ENCODE measurements around the gene SEMA5B. TPM values are rescaled to one million over a fixed set of nuclear protein-coding genes. Genes with fewer than 3 reads are reported as not detected.

SEMA5B gene
- total RNA-seq, 4 donors from 2014 or later: 0.16 to 1.2 (median 0.70) TPM

DNA sequence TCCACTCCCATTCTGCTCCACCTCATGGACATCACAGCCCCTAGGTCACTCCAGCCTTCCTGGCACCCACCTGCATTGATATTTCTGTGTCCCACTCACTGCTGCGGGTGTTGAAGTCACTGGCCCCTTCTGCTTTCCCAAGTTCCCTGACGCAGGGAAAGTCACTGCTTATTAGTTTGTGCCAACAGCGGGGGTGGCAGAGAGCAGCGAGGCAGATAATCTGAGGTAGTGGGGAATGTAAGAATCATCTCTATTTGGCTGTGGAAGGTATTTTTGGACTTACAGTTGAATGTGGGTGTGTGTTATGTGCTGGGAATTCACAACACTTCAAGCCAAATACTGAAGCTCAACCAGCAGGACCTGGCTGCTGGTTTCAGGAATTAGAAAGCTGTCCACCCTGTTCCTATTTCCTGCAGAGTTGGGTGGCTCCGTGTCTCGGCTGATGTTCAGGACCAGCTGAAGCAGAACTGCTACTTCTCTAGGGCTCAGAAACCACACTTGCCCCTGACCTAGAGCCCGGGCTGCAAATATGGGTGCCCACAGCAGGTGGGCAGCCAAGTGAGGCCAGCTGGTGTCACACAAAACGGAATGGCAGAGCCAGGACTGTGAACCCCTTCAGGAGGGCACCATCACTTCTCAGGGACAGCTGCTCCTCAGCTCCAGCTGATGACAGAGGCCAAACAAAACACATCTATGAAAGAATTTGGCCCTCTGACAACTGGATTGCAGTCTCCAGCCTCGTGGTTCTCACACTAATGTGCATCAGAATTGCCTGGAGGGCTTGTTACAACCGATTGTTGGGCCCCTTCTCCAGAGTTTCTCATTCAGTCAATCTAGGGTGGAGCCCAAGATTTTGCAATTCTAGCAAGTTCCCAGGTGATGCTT lies 57.7 kb downstream of the SEMA5B start:
- no peak for DNase-seq (ENCODE audit: low spot score)
- TF ChIP-seq, protein P1, sequence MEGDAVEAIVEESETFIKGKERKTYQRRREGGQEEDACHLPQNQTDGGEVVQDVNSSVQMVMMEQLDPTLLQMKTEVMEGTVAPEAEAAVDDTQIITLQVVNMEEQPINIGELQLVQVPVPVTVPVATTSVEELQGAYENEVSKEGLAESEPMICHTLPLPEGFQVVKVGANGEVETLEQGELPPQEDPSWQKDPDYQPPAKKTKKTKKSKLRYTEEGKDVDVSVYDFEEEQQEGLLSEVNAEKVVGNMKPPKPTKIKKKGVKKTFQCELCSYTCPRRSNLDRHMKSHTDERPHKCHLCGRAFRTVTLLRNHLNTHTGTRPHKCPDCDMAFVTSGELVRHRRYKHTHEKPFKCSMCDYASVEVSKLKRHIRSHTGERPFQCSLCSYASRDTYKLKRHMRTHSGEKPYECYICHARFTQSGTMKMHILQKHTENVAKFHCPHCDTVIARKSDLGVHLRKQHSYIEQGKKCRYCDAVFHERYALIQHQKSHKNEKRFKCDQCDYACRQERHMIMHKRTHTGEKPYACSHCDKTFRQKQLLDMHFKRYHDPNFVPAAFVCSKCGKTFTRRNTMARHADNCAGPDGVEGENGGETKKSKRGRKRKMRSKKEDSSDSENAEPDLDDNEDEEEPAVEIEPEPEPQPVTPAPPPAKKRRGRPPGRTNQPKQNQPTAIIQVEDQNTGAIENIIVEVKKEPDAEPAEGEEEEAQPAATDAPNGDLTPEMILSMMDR (IDR thresholded peaks at IDR 0.05): no peak
- ATAC-seq (ENCODE audit: low FRiP score): peak; percentile 75

DNA sequence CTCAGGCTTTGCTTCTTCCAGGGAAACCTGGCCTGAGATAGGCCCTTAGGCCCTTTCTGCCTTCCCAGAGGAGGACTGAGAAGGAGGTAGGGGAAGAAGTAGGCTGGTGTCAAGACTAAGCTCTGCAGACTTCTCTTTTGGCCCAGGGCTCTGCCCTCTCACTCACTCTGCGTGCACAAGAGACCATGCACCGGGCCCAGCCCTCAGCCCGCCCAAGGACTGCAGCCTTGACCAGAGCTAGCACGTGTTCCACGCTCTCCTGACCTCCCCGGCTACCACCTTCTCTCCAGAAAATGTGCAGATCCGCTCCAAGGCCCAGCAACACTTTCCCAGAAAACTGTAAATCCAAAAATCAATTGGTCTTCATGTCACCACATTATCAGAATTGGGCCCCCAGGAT lies 59.8 kb downstream of the SEMA5B start:
- TF ChIP-seq, protein P1 (IDR thresholded peaks at IDR 0.05): no peak
- DNase-seq (ENCODE audit: low spot score) (no peak), ATAC-seq (ENCODE audit: low FRiP score) (no peak)

DNA sequence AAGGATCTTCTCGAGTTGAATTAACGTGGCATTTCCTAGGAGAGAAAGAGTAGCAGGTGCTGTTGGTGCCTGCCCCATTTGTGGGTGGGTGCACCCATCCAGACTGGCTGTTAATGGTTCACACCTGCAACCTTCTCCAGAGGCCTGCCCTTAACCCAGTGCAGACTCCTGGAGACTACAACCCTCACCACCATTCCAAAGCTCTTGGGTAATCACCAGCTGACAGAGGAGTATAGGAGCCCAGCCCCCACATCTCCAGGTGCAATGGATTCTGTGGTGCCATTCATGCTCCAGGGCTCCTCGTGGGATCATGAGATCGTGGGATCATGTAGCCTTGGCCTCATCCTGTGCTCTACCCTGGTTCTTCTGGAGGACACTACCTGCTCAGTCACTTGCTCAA lies 60.2 kb downstream of the SEMA5B start:
- ATAC-seq (ENCODE audit: low FRiP score): no peak
- DNase-seq (ENCODE audit: low spot score): no peak
- TF ChIP-seq, protein P1 (IDR thresholded peaks at IDR 0.05): no peak

DNA sequence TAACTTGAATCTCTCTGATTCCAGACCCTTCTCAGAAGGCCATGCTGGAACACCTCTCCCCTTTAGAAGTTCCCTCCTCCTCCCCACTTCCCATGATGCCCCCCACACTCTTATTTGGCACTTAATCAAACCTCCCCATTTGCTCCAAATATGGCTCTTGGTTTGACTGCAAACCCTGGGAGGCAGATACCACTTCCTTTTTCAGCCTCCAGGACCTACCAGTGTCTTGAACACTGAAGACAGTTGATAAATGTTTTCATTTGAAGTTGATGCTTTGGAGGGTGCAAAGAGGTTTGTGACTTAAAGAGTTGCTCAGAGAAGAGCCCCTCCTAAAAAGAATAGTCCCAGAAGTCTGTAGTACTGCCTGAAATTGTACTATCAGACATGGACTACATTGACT lies 61.5 kb downstream of the SEMA5B start:
- DNase-seq (ENCODE audit: low spot score) (no peak), ATAC-seq (ENCODE audit: low FRiP score) (no peak)
- TF ChIP-seq, protein P1 (IDR thresholded peaks at IDR 0.05): no peak

DNA sequence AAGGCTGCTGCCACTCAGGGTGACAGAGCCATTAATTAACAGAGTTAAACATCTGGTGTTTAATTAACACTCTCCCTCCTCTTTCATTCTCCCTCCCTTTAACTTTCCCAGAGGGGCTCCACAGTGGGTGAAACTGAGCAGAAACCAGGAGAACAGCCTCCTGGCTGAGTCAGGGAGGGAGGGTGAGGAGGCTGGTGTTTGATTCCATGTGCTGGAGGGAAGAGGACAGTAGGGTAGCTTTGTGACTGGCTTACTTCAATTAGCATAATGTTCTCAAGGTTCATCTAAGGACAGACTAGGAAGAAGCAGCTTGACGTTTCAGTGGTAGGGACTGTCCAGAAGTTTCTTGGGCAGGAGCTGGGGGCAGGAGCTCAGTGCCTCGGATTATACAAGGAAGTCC lies 62.8 kb downstream of the SEMA5B start:
- TF ChIP-seq, protein P1 (IDR thresholded peaks at IDR 0.05): no peak
- no peak for ATAC-seq (ENCODE audit: low FRiP score)
- DNase-seq (ENCODE audit: low spot score): no peak

DNA sequence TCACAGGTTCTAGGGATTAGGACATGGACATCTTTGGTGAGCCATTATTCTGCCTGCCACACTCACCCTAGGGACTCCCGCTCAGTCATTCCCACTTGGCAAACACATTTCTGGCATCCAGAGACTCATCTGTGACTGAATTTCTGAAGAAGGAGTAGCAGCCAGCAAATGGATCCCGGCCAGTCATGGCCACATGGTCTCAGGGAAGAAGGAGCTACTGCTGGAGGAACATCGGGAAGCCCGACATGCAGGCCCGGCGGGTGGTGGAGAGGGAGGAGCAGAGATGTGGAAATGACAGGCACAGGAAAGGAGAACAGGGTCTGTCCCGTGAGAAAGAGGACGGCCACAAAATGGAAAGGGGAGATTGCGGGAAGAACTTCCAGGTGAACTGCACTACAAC lies 65.4 kb downstream of the SEMA5B start:
- TF ChIP-seq, protein P1 (IDR thresholded peaks at IDR 0.05): no peak

DNA sequence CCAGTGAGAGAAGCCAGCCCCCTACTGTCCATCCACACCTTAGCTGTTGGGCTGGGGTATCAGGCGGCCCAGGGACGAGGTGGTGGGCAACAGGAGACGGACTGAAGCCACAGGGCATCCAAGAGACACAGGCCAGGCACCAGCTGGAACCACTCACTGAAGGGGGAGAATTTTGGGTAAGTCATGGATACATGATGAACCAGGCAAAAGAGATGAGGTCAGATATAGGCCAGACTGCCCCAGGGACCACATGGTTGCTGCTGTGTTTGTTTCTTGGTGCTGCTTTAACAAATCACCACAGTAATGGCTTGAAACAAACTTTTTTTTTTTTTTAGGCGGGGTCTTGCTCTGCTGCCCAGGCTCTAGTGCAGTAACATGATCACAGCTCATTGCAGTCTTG lies 66.4 kb downstream of the SEMA5B start:
- no peak for DNase-seq (ENCODE audit: low spot score)
- TF ChIP-seq, protein P1 (IDR thresholded peaks at IDR 0.05): no peak
- ATAC-seq (ENCODE audit: low FRiP score): no peak

More for the DNA sequence above, 65.4 kb downstream of the SEMA5B start:
- DNase-seq (ENCODE audit: low spot score) (no peak), ATAC-seq (ENCODE audit: low FRiP score) (no peak)

Data from omental fat pad (tissue), 4 donors.